HL-60/S4 (cell line): Measurements from ENCODE around the gene PDP2.
"Not testable (repeated sequence)": the region's sequence is repeated elsewhere in the genome, so short reads cannot be mapped to it uniquely, and the experiment has no call there.

ENCODE experiments used
- in situ Hi-C: fragments of 300-500 bp; cut with MboI; formaldehyde crosslinking; loops from 2 replicates; pipeline ENCODE4 v1.14.3; 2022; ENCODE audit warnings: low sequenced_read_pairs

PDP2 gene

GRCh38 chr16:66881560-66881959, 1.2 kb downstream of the PDP2 start:
- in situ Hi-C loops: no loop called here

- in situ Hi-C loops: no loop called here
These were observed 1.7 kb downstream of the PDP2 start for GRCh38 chr16:66881964-66882508.

GRCh38 chr16:66882702-66883101, 2.4 kb downstream of the PDP2 start:
- in situ Hi-C loops: no loop called here

GRCh38 chr16:66885491-66885890, 5.2 kb downstream of the PDP2 start:
- in situ Hi-C loops: no loop called here

GRCh38 chr16:66886321-66886720, 6.0 kb downstream of the PDP2 start:
- in situ Hi-C loops: no loop called here

- in situ Hi-C loops: no loop called here
These were observed 6.6 kb downstream of the PDP2 start for GRCh38 chr16:66886914-66887313.

- in situ Hi-C loops: no loop called here
These were observed 8.6 kb downstream of the PDP2 start for GRCh38 chr16:66888647-66889615.

- in situ Hi-C loops: no loop called here
These were observed 9.3 kb downstream of the PDP2 start for GRCh38 chr16:66889622-66890021.

- in situ Hi-C loops: no loop called here
These were observed 10.5 kb downstream of the PDP2 start for GRCh38 chr16:66890799-66891198.

- in situ Hi-C loops: no loop called here
These were observed 11.0 kb downstream of the PDP2 start for GRCh38 chr16:66891360-66891759.

- in situ Hi-C loops: no loop called here
These were observed 11.5 kb downstream of the PDP2 start for GRCh38 chr16:66891797-66892196.

- in situ Hi-C loops: no loop called here
These were observed 13.7 kb downstream of the PDP2 start for GRCh38 chr16:66894055-66894454.

GRCh38 chr16:66894948-66895688, 14.8 kb downstream of the PDP2 start:
- in situ Hi-C loops: no loop called here

- in situ Hi-C loops: no loop called here
These were observed 15.3 kb downstream of the PDP2 start for GRCh38 chr16:66895689-66895979.

GRCh38 chr16:66895999-66896398, 15.7 kb downstream of the PDP2 start:
- in situ Hi-C loops: no loop called here

GRCh38 chr16:66896682-66897081, 16.4 kb downstream of the PDP2 start:
- in situ Hi-C loops: not testable (repeated sequence)

GRCh38 chr16:66898207-66898606, 17.9 kb downstream of the PDP2 start:
- in situ Hi-C loops: no loop called here

GRCh38 chr16:66898933-66899309, 18.6 kb downstream of the PDP2 start:
- in situ Hi-C loops: no loop called here

GRCh38 chr16:66899310-66899944, 19.1 kb downstream of the PDP2 start:
- in situ Hi-C loops: no loop called here

GRCh38 chr16:66899945-66900710, 19.8 kb downstream of the PDP2 start:
- in situ Hi-C loops: no loop called here
